Kidney (tissue), 14 donors: ENCODE data around the gene PAQR8. TPM values are rescaled to one million over a fixed set of nuclear protein-coding genes. Genes with fewer than 3 reads are reported as not detected.

Source experiments
- DNase-seq, 5 donors: peaks; one replicate each; pipeline ENCODE4 v3.0.0-alpha.2; 2013 to 2020
- FAIRE-seq: peaks from 2 replicates; lab custom pipeline; 2012; peaks lifted over from hg19 to GRCh38; lab: Jason Lieb, UNC
- H3K27ac ChIP-seq, 2 donors: one replicate each; pipeline ENCODE4 v1.7.0; 2013; ENCODE audit warnings: low read depth in 2 of 2, low read length in 2 of 2, inconsistent platforms in 1 of 2
- H3K27me3 ChIP-seq: one replicate; pipeline ENCODE4 v1.7.1; 2013; ENCODE audit warnings: low read length, inconsistent platforms; ENCODE audit not compliant: control insufficient read depth, insufficient read depth
- H3K36me3 ChIP-seq, 3 donors: one replicate each; pipeline versions ENCODE4 v1.7.0 to v1.7.1; 2013; ENCODE audit warnings: low read length in 3 of 3, control low read depth in 1 of 3, inconsistent platforms in 1 of 3; ENCODE audit not compliant: insufficient read depth in 3 of 3, control insufficient read depth in 2 of 3
- H3K4me1 ChIP-seq, 3 donors: one replicate each; pipeline versions ENCODE4 v1.7.0 to v1.7.1; 2013; ENCODE audit warnings: low read length in 3 of 3, inconsistent platforms in 1 of 3, low read depth in 1 of 3; ENCODE audit not compliant: control insufficient read depth in 2 of 3, insufficient read depth in 2 of 3
- H3K4me3 ChIP-seq, 3 donors: one replicate each; pipeline versions ENCODE4 v1.7.0 to v1.8.1; 2013; ENCODE audit warnings: low read length in 3 of 3, control low read depth in 1 of 3, inconsistent platforms in 1 of 3
- H3K9ac ChIP-seq, 3 donors: one replicate each; pipeline versions ENCODE4 v1.7.0 to v1.7.1; 2013; ENCODE audit warnings: low read length in 3 of 3, control low read depth in 1 of 3, inconsistent platforms in 1 of 3
- H3K9me3 ChIP-seq, 3 donors: one replicate each; pipeline versions ENCODE4 v1.7.0 to v1.7.1; 2013; ENCODE audit warnings: low read length in 3 of 3, control low read depth in 1 of 3, inconsistent platforms in 1 of 3; ENCODE audit not compliant: control insufficient read depth in 2 of 3, insufficient read depth in 1 of 3
- intact Hi-C: fragments of 100-400 bp; cut with DNase I; formaldehyde crosslinking; loops from one replicate; pipeline ENCODE4 v1.11.1; 2022
- polyA plus RNA-seq: library from polyadenylated mRNA; stranded (reverse); fragments of 350-450 nt; fragmentation: Illumina TruSeq; extraction: RNeasy Lipid Tissue Mini Kit (QIAGEN cat#74804); gene quantifications from one replicate; pipeline ENCODE4 v1.2.3, GENCODE V29; 2014; ENCODE audit warnings: low read depth, low replicate concordance; ENCODE audit not compliant: insufficient read depth
- total RNA-seq: library from RNA; stranded (reverse); fragmentation: NEBNext Ultra II Directional; extraction: Animal tissue kit (Norgen Biotek cat#: 25700); gene quantifications from one replicate; pipeline ENCODE4 v1.2.1, GENCODE V29; 2021
- TF ChIP-seq, protein P1 (sequence below): IDR thresholded peaks from 3 replicates; pipeline ENCODE4 v1.5.1; 2012; ENCODE audit warnings: mild to moderate bottlenecking, moderate library complexity, borderline replicate concordance; ENCODE audit not compliant: insufficient read depth; ENCODE audit errors: extremely low read depth
- donor health status: control.
- donor health status: control.
- donor health status: control.
- donor health status: control.
- donor health status: control.
- donor health status: DM: yes; HTN: yes; CAD: no.
- donor health status: Normal renal cell carcinoma (clear cell type).

PAQR8 gene
- total and polyA plus RNA-seq, 2 donors from 2014 or later = 5.9 to 7.5 TPM

DNA sequence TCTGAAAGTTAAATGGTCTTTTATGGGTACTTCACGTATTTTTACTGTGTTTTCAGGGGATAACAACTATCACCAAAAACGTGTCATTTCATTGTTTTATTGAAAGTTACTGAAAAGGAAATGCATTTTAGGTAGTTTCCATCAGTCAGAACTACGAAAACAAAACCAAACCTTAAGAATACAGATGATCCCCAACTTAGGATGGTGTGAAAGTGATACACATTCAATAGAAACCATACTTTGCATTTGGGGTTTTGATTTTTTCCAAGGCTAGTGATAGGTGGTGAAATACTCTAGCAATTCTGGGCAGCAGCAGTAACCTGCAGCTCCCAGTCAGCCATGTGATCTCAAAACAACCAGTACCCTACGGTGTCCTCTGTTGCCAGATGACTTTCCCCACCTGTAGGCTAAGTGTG is 32.3 kb downstream of the PAQR8 start:
- no peak overlapping the region for H3K27ac ChIP-seq
- H3K36me3 ChIP-seq = no peaks in the 10 kb centered on the region
- DNase-seq (no peak), FAIRE-seq (no peak)
- peaks cover 0 to 11% (median 7%) of the 10 kb centered on the region in 3 donors for H3K4me1 ChIP-seq
- no peak overlapping the region for H3K9ac ChIP-seq
- H3K4me3 ChIP-seq = no peak overlapping the region
- intact Hi-C loops = no loop called here
- H3K27me3 ChIP-seq = no peaks in the 10 kb centered on the region
- no peaks in the 10 kb centered on the region for H3K9me3 ChIP-seq
- TF ChIP-seq, protein P1, sequence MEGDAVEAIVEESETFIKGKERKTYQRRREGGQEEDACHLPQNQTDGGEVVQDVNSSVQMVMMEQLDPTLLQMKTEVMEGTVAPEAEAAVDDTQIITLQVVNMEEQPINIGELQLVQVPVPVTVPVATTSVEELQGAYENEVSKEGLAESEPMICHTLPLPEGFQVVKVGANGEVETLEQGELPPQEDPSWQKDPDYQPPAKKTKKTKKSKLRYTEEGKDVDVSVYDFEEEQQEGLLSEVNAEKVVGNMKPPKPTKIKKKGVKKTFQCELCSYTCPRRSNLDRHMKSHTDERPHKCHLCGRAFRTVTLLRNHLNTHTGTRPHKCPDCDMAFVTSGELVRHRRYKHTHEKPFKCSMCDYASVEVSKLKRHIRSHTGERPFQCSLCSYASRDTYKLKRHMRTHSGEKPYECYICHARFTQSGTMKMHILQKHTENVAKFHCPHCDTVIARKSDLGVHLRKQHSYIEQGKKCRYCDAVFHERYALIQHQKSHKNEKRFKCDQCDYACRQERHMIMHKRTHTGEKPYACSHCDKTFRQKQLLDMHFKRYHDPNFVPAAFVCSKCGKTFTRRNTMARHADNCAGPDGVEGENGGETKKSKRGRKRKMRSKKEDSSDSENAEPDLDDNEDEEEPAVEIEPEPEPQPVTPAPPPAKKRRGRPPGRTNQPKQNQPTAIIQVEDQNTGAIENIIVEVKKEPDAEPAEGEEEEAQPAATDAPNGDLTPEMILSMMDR = no peak

DNA sequence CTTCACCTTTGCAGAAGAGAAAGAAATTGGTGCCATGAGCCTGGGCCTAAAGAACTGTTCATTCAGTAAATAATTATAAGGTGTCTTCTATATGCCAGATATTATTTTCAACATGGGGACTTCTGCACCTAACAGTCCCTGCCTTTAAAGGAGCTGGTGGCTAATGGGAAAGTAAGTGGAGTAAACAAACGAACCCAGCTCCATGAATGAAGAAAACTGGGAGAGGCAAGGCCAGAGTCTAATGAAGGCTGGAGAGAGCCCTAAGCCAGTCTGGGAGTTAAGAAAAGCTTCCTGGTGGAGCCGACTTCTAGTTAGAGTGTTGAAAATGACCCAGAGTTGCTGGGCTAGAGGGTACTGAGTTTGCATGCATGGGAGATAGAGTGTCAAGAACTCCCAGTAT is 34.0 kb downstream of the PAQR8 start:
- no peaks in the 10 kb centered on the region for H3K4me1 ChIP-seq
- DNase-seq (no peak), FAIRE-seq (no peak)
- H3K9ac ChIP-seq = no peak overlapping the region
- TF ChIP-seq, protein P1 = no peak
- H3K27ac ChIP-seq = no peak overlapping the region
- no peak overlapping the region for H3K4me3 ChIP-seq
- no peaks in the 10 kb centered on the region for H3K36me3 ChIP-seq
- no peaks in the 10 kb centered on the region for H3K9me3 ChIP-seq
- intact Hi-C loops = no loop called here
- no peaks in the 10 kb centered on the region for H3K27me3 ChIP-seq

DNA sequence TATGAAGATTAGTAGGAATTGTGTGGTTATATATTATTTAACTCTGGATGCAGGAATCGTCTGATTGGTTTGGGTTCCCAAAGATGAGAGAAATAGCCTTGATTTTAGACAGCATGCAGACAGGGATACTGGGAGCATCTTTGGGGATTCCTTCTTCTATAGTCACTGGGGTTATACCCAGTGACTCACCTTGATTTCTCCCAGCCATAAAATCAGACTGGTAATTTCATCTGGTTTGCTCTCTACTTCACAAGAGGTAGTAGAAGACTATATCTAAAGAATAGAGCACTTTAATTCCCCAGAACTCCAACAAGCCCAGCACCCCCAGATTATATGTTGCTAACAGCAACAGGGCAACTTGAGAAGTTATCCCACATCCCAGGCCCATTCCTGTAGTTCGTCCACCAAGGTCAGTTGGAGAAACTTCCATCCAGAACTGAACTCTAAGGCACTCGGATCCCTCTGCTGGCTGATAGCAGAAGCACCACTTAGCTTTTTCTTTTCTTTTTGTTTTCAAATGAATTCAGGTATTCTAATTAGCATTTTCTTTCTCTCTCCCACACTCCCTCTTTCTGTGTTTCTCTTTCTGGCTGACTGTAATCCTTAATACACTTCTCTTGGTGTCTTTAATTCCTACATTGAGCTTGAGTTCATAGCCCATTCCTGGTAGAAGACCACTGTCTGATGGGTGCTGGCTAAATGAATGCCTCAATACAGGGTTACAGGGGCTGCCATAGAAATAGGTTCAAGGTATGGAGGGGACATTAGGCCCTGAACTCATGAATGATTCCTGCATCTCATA is 37.8 kb downstream of the PAQR8 start:
- Histone ChIP-seq H3K4me1 (no peaks in the 10 kb centered on the region), H3K27ac (no peak overlapping the region), H3K36me3 (no peaks in the 10 kb centered on the region), H3K9me3 (no peaks in the 10 kb centered on the region), H3K4me3 (no peak overlapping the region), H3K9ac (no peak overlapping the region), H3K27me3 (no peaks in the 10 kb centered on the region)
- intact Hi-C loops = no loop called here
- TF ChIP-seq, protein P1 = peak; percentile 75
- DNase-seq (peak in 3 of 5 donors; percentile 55 to 83 (median 74)), FAIRE-seq (no peak)
